GM06990 (cell line): Measurements from ENCODE around the gene AURKA.

Experiments
- DNase-seq: peaks from one replicate; pipeline ENCODE4 v3.0.0-alpha.2; 2011; ENCODE audit not compliant: insufficient read length; ENCODE audit errors: extremely low read depth
- H3K27me3 ChIP-seq: replicated peaks from 2 replicates; pipeline ENCODE4 v1.6.0; 2011; ENCODE audit warnings: low read length; ENCODE audit not compliant: control insufficient read depth, insufficient read depth
- H3K36me3 ChIP-seq: 2 replicates; pipeline ENCODE4 v1.5.1; 2011; ENCODE audit warnings: low read length; ENCODE audit not compliant: control insufficient read depth, insufficient read depth
- H3K4me3 ChIP-seq: replicated peaks from 2 replicates; pipeline ENCODE4 v1.5.1; 2011; ENCODE audit warnings: low read depth, mild to moderate bottlenecking, control low read depth, low read length
- CTCF ChIP-seq: IDR thresholded peaks from 2 replicates; pipeline ENCODE4 v1.5.1; 2011; ENCODE audit warnings: low read length, control low read depth, mild to moderate bottlenecking, inconsistent platforms; ENCODE audit not compliant: insufficient read depth, poor library complexity, severe bottlenecking

AURKA gene

GRCh38 chr20:56424931-56425330, 32.9 kb upstream of the AURKA start:
- Histone ChIP-seq H3K27me3 (no peaks in the 10 kb centered on the region), H3K36me3 (no peaks in the 10 kb centered on the region), H3K4me3 (no peak overlapping the region)
- TF ChIP-seq CTCF = no peak
- no peak for DNase-seq

GRCh38 chr20:56423886-56424285, 31.9 kb upstream of the AURKA start:
- no peak for DNase-seq

GRCh38 chr20:56423211-56423610, 31.2 kb upstream of the AURKA start:
- no peak for DNase-seq
- no peak overlapping the region for H3K4me3 ChIP-seq
- H3K36me3 ChIP-seq = no peaks in the 10 kb centered on the region
- no peak for TF ChIP-seq CTCF
- no peaks in the 10 kb centered on the region for H3K27me3 ChIP-seq

More at GRCh38 chr20:56423886-56424285, 31.9 kb upstream of the AURKA start:
- TF ChIP-seq CTCF = no peak
- no peaks in the 10 kb centered on the region for H3K27me3 ChIP-seq
- no peak overlapping the region for H3K4me3 ChIP-seq
- H3K36me3 ChIP-seq = no peaks in the 10 kb centered on the region

- Histone ChIP-seq H3K4me3 (no peak overlapping the region), H3K27me3 (no peaks in the 10 kb centered on the region), H3K36me3 (no peaks in the 10 kb centered on the region)
- TF ChIP-seq CTCF = no peak
- no peak for DNase-seq
These were observed 30.8 kb upstream of the AURKA start for GRCh38 chr20:56422824-56423189.

GRCh38 chr20:56422076-56422823, 30.2 kb upstream of the AURKA start:
- Histone ChIP-seq H3K4me3 (no peak overlapping the region), H3K36me3 (no peaks in the 10 kb centered on the region), H3K27me3 (no peaks in the 10 kb centered on the region)
- TF ChIP-seq CTCF = no peak
- no peak for DNase-seq

- TF ChIP-seq CTCF = no peak
These were observed 29.1 kb upstream of the AURKA start for GRCh38 chr20:56420940-56421688.

More at GRCh38 chr20:56420940-56421688, 29.1 kb upstream of the AURKA start:
- no peak for DNase-seq
- no peaks in the 10 kb centered on the region for H3K36me3 ChIP-seq
- no peaks in the 10 kb centered on the region for H3K27me3 ChIP-seq
- H3K4me3 ChIP-seq = no peak overlapping the region
